Activated naive CD8-positive, alpha-beta T cell treated with anti-CD3 and anti-CD28 coated beads, Interleukin-2, amount 50 U/mL, for 24 hours (primary cell): ENCODE data around the gene TENM4.

Experiments used
- ATAC-seq: fragments of 150-1000 bp; cut with Tn5 transposase; one replicate; pipeline ENCODE4 v1.10.0; 2021
- DNase-seq: peaks from one replicate; pipeline ENCODE4 v3.0.0; 2021
- H3K27ac Mint-ChIP-seq: one replicate; pipeline ENCODE4 v1.8.0; 2021; ENCODE audit warnings: mild to moderate bottlenecking, mixed read lengths
- H3K27me3 Mint-ChIP-seq: one replicate; pipeline ENCODE4 v1.8.0; 2021; ENCODE audit warnings: mixed read lengths
- H3K36me3 Mint-ChIP-seq: one replicate; pipeline ENCODE4 v1.8.0; 2021; ENCODE audit warnings: low read depth, mixed read lengths
- H3K4me1 Mint-ChIP-seq: one replicate; pipeline ENCODE4 v1.8.0; 2021; ENCODE audit warnings: mixed read lengths
- H3K4me3 Mint-ChIP-seq: one replicate; pipeline ENCODE4 v1.8.0; 2021; ENCODE audit warnings: mild to moderate bottlenecking, moderate library complexity, mixed read lengths
- H3K9me3 Mint-ChIP-seq: one replicate; pipeline ENCODE4 v1.8.0; 2021; ENCODE audit warnings: mixed read lengths

The TENM4 gene

DNA sequence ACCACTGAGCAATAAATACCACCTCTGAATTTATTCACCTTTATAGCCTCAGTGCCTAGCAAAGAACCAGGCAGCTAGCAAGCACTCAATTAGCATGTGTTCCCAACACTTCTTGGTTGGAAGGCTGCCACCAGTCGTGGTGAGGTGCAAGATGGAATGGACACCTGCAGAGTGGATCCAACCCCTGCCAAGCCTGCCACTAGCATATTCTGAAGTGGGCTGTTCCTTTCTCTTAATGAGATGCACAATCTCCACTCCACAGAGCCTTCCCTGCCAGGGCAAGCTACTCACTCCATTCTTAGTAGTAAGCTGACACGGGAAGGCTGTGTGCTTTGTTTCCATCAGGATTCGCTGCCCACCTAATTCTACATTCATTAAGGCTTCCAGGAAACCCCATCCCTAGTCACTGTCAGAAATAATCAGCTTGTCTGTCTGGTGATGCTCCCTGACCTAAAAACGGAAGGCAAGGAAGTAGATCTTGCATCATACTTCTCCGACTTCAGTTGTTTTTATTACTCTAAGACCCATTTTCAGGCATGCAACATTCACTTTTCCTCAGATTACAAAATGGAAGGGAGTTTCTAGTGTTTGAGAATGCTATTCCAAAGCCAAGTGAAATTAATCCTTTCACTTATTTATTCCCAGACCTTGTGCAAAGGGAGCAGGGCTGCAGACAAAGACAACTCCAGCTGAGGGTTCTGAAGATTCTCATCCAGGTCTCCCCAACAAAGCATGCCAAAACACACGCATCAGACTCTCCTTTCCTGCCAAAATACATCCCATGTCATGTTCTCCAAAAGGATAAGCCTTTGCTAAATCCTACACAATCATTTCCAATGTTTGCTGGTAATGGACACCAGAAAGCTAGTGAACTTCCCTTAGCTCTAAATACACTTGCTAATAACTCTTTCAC, 128.0 kb downstream of the TENM4 start:
- no peaks in the 10 kb centered on the region for H3K4me1 Mint-ChIP-seq
- ATAC-seq (no peak), DNase-seq (no peak)
- no peaks in the 10 kb centered on the region for H3K9me3 Mint-ChIP-seq
- no peak overlapping the region for H3K4me3 Mint-ChIP-seq
- no peaks in the 10 kb centered on the region for H3K36me3 Mint-ChIP-seq
- peaks cover 3% of the 10 kb centered on the region for H3K27me3 Mint-ChIP-seq
- no peak overlapping the region for H3K27ac Mint-ChIP-seq

GRCh38 chr11:79311461-79311860, 129.4 kb downstream of the TENM4 start:
- H3K36me3 Mint-ChIP-seq, result no peaks in the 10 kb centered on the region
- no peak overlapping the region for H3K27ac Mint-ChIP-seq
- no peaks in the 10 kb centered on the region for H3K4me1 Mint-ChIP-seq
- peaks cover 3% of the 10 kb centered on the region for H3K27me3 Mint-ChIP-seq
- no peak for DNase-seq
- H3K4me3 Mint-ChIP-seq, result no peak overlapping the region
- H3K9me3 Mint-ChIP-seq, result no peaks in the 10 kb centered on the region
- no peak for ATAC-seq

DNA sequence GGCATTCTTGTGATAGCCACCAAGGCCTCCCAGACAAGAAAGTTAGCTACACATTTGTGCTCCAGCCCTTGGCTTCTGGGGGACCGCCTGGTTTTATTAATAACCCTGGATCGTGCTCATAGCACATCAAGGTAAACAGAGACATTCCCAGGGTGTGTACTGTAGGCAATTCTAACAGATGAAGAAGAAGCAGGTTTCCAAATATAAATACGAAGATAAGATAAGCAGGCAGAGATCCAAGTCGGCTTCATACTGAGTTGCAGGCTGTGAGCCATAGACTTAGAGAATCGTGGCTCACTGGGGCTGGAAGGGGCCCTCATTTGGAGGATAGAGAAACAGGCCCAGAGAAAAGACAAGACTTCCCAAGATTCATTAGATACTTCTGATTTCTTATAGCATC, 131.4 kb downstream of the TENM4 start:
- no peak for DNase-seq
- no peak for ATAC-seq
- Mint-ChIP-seq H3K36me3 (no peaks in the 10 kb centered on the region), H3K4me1 (no peaks in the 10 kb centered on the region), H3K27ac (no peak overlapping the region), H3K4me3 (no peak overlapping the region), H3K9me3 (no peaks in the 10 kb centered on the region), H3K27me3 (peaks cover 3% of the 10 kb centered on the region)

DNA sequence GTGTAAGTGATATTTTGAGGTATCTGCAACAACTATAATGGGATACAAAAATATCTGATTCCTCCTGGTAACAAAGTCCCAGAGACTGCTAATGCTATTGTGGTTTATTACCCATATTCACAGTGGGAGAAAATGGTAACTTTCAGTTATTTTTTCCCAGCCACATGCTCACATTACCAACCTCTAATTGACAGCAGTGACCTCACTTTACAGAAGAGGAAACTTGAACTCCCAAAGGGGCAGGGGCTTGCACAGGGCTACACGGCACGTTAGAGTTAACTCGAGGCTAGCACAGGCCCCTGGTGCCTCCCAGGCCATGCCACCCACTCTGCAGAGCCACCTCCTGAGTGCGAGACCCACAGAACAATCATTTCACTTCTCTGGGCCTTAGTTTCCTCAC, 132.4 kb downstream of the TENM4 start:
- H3K36me3 Mint-ChIP-seq, result no peaks in the 10 kb centered on the region

DNA sequence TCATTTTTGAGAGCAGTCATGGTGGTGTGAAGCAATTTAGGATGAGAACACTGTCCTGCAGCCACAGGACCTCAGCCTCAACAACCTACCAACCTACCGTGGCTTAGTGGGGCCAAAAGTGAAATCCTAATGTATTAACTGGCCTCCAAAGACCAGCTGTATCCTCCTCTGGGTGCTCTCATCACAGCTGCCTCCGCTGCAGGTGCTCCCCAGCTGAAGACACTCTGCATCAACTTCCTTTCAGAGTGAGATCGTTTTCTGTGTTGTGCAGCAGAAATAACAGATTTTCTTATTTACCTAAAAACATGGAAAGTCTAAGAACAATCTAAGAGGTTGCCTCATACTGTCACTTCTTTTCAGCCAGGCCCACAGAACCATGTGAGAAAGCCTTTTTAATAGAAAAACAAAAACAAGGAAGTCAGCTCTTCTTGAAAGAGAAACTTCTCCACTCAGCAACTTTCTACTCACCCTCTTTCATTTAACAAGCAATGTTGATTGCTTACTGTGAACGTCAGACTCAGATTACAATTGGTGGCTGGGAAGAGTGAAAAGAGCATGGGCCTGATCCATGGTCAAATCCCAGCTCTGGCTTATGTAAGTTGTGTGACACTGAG, 136.1 kb downstream of the TENM4 start:
- Mint-ChIP-seq H3K9me3 (no peaks in the 10 kb centered on the region), H3K27ac (no peak overlapping the region), H3K4me1 (no peaks in the 10 kb centered on the region), H3K4me3 (no peak overlapping the region), H3K27me3 (no peaks in the 10 kb centered on the region), H3K36me3 (no peaks in the 10 kb centered on the region)
- DNase-seq, result no peak
- no peak for ATAC-seq

More for the DNA sequence above, 132.4 kb downstream of the TENM4 start:
- Mint-ChIP-seq H3K4me3 (no peak overlapping the region), H3K9me3 (no peaks in the 10 kb centered on the region), H3K27ac (no peak overlapping the region), H3K4me1 (no peaks in the 10 kb centered on the region), H3K27me3 (peaks cover under 1% of the 10 kb centered on the region)
- ATAC-seq, result no peak
- DNase-seq, result no peak

GRCh38 chr11:79296141-79296540, 144.7 kb downstream of the TENM4 start:
- no peaks in the 10 kb centered on the region for H3K4me1 Mint-ChIP-seq
- no peak overlapping the region for H3K27ac Mint-ChIP-seq
- H3K36me3 Mint-ChIP-seq, result no peaks in the 10 kb centered on the region

DNA sequence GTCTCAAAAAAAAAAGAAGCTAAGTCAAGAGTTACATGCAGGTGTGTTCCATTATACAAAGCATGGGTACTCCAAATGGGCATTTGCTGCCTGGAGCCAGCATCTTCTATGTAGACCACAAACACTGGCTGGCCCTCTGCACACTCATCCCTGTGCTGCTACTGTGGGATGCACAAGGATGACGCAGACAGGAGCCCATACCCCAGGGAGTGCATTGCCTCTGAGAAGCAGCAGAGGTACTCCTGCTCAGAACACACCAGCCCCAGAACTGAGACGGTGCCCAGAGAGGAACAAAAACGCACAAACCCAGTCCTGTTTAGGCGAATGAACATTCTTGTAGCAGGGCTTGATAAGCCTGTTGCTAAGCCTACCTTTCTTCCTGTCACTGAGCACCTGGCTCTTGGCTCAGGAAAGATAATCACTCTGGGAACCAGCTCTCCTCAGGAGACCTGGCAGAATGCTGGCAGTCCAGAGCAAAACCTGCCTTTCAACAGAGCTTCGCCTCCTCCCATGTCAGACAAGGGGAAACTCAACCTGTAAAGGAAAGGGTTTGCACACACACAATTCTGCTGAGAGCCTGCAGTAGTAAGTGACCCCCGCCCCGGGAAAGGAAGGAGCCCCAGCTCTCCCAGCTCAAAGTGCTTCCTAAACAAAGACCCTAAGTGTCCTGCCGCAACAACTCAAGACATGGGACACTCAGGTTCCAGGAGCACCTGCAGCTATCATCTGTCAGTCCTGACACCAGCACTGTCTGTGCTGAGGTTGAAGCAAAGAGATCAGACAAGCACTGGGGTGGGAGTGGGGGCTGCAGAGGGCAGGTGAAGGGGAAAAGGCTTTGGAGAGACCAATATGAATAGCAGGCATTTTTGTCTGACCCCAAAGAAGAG, 145.7 kb downstream of the TENM4 start:
- no peak overlapping the region for H3K4me3 Mint-ChIP-seq
- H3K36me3 Mint-ChIP-seq, result no peaks in the 10 kb centered on the region
- H3K4me1 Mint-ChIP-seq, result no peaks in the 10 kb centered on the region
- H3K27ac Mint-ChIP-seq, result no peak overlapping the region
- ATAC-seq (no peak), DNase-seq (no peak)
- H3K27me3 Mint-ChIP-seq, result no peaks in the 10 kb centered on the region
- H3K9me3 Mint-ChIP-seq, result no peaks in the 10 kb centered on the region

More at GRCh38 chr11:79296141-79296540, 144.7 kb downstream of the TENM4 start:
- Mint-ChIP-seq H3K9me3 (no peaks in the 10 kb centered on the region), H3K4me3 (no peak overlapping the region), H3K27me3 (no peaks in the 10 kb centered on the region)
- DNase-seq, result no peak
- no peak for ATAC-seq

DNA sequence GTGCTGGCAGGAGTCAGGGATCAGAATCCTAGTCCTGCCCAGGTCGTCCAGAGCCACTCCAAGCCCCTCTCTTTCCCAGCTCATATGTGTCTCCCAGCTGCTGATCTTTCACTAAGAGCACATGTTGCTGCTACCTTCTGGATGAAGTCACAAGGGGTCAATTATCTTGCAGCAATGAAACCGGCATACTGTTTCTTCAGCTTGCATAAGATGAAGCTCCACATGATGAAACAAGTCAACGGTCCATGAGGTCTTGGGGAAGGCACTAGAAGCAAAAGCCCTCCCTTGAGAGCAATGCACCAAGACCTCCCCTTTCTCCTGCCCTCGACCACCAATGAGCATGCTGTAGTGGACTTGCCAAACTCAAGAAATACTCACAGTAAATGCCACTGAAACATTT, 148.9 kb downstream of the TENM4 start:
- H3K4me3 Mint-ChIP-seq, result no peak overlapping the region
- H3K27ac Mint-ChIP-seq, result no peak overlapping the region
- ATAC-seq (no peak), DNase-seq (no peak)
- H3K4me1 Mint-ChIP-seq, result no peaks in the 10 kb centered on the region
- H3K9me3 Mint-ChIP-seq, result no peaks in the 10 kb centered on the region
- no peaks in the 10 kb centered on the region for H3K27me3 Mint-ChIP-seq
- H3K36me3 Mint-ChIP-seq, result no peaks in the 10 kb centered on the region

DNA sequence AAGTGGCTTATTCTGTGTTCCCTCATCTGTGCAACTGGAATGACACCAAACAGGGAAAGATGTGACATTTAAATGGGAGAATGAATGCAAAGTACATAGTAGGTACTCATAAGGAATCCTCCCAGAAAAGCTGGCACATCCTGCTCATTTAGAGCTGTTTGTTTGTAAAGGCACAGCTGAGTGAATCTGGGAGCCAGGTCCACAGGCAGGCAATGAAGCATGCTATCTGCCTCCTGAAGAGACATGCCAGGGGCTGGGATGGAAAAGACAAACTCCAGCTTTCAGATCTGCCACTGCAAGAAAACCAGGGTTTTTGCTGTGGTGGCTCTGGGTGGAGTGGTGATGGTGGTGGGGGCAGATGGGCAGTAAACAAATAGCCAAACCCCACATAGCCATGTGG, 150.1 kb downstream of the TENM4 start:
- peaks cover 3% of the 10 kb centered on the region for H3K9me3 Mint-ChIP-seq
- H3K27me3 Mint-ChIP-seq, result no peaks in the 10 kb centered on the region
- DNase-seq, result no peak
- no peaks in the 10 kb centered on the region for H3K36me3 Mint-ChIP-seq
- H3K4me1 Mint-ChIP-seq, result no peaks in the 10 kb centered on the region
- H3K4me3 Mint-ChIP-seq, result no peak overlapping the region
- H3K27ac Mint-ChIP-seq, result no peak overlapping the region
- ATAC-seq, result no peak

DNA sequence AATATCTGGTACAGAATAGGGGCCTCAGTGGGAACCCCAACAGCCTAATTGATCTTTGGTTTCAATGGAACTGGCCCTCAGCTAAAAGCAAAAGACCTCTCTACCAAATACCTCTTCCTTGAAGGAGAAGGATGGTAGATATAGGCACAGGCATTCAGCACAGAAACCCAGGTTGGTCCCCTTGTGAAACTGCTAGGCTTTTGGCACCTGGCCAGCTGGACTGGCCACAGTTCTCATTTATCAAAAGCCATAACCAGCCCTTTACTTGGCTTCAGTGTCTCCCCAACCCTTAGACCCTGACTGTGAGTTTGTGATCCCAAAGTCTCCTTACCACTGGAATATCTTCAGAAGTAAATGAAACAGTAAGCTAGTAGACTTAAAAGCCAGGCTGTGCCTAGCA, 152.9 kb downstream of the TENM4 start:
- Mint-ChIP-seq H3K27ac (no peak overlapping the region), H3K4me1 (no peaks in the 10 kb centered on the region), H3K9me3 (peaks cover 6% of the 10 kb centered on the region), H3K4me3 (no peak overlapping the region), H3K27me3 (no peaks in the 10 kb centered on the region), H3K36me3 (no peaks in the 10 kb centered on the region)
- ATAC-seq, result no peak
- no peak for DNase-seq

DNA sequence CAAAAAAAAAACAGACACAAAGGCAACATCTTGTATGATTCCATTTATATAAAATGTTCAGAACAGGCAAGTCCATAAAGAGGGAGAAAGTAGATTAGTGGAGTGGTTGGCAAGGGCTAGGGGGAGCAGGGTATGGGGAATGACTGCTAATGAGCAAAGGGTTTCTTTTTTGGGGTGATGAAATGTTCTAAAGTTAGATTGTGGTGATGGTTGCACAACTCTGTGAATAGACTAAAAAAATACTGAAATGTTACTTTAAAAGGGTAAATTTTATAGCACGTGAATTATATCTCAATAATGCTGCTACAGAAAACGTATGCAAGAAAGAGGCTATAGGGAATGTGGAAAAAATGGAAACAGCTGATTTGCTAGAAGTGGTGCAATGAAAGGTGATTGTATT, 155.1 kb downstream of the TENM4 start:
- DNase-seq, result no peak
- Mint-ChIP-seq H3K4me3 (no peak overlapping the region), H3K9me3 (peaks cover 15% of the 10 kb centered on the region)

GRCh38 chr11:79276736-79277325, 164.0 kb downstream of the TENM4 start:
- peaks cover 5% of the 10 kb centered on the region for H3K9me3 Mint-ChIP-seq
- H3K36me3 Mint-ChIP-seq, result no peaks in the 10 kb centered on the region
- no peak overlapping the region for H3K27ac Mint-ChIP-seq
- ATAC-seq, result no peak
- H3K4me3 Mint-ChIP-seq, result no peak overlapping the region
- no peaks in the 10 kb centered on the region for H3K27me3 Mint-ChIP-seq
- no peak for DNase-seq
- no peaks in the 10 kb centered on the region for H3K4me1 Mint-ChIP-seq

More for the DNA sequence above, 155.1 kb downstream of the TENM4 start:
- H3K27me3 Mint-ChIP-seq, result no peaks in the 10 kb centered on the region
- no peak for ATAC-seq
- H3K27ac Mint-ChIP-seq, result no peak overlapping the region
- H3K4me1 Mint-ChIP-seq, result no peaks in the 10 kb centered on the region
- H3K36me3 Mint-ChIP-seq, result no peaks in the 10 kb centered on the region

GRCh38 chr11:79274636-79275331, 166.0 kb downstream of the TENM4 start:
- no peak for DNase-seq
- H3K4me3 Mint-ChIP-seq, result no peak overlapping the region

DNA sequence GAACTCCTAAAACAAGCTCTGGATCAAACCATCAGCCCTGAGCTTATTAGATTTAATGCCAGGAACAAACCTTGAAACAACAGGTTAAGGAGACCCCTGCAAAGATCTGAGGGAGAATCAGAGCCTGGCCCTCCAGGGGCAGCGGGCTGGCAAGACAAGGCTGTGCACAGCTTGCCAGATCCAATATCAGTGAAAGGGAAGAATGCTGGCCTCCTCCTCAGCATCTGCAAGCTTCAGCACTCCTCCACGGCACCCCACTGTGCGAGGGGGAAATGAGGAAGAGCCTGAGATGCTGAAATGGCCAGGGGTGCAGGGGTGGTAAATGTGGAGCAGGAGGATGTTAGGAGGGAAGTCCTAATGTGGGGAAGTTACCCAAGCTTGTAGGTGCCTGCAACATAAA, 167.0 kb downstream of the TENM4 start:
- DNase-seq, result no peak
- no peak for ATAC-seq
- no peak overlapping the region for H3K27ac Mint-ChIP-seq
- no peaks in the 10 kb centered on the region for H3K4me1 Mint-ChIP-seq
- H3K27me3 Mint-ChIP-seq, result no peaks in the 10 kb centered on the region
- H3K9me3 Mint-ChIP-seq, result no peaks in the 10 kb centered on the region
- H3K36me3 Mint-ChIP-seq, result no peaks in the 10 kb centered on the region
- H3K4me3 Mint-ChIP-seq, result no peak overlapping the region

More at GRCh38 chr11:79274636-79275331, 166.0 kb downstream of the TENM4 start:
- ATAC-seq, result no peak
- no peaks in the 10 kb centered on the region for H3K9me3 Mint-ChIP-seq
- H3K36me3 Mint-ChIP-seq, result no peaks in the 10 kb centered on the region
- no peaks in the 10 kb centered on the region for H3K27me3 Mint-ChIP-seq
- no peak overlapping the region for H3K27ac Mint-ChIP-seq
- no peaks in the 10 kb centered on the region for H3K4me1 Mint-ChIP-seq
